Measurements from ENCODE around the gene RSU1. TPM values are rescaled to one million over a fixed set of nuclear protein-coding genes. Genes with fewer than 3 reads are reported as not detected.
"Not testable (repeated sequence)": the region's sequence is repeated elsewhere in the genome, so short reads cannot be mapped to it uniquely, and the experiment has no call there.

Gene RSU1
- total RNA-seq, 1 donor from 2014 or later = 78.7 TPM

DNA sequence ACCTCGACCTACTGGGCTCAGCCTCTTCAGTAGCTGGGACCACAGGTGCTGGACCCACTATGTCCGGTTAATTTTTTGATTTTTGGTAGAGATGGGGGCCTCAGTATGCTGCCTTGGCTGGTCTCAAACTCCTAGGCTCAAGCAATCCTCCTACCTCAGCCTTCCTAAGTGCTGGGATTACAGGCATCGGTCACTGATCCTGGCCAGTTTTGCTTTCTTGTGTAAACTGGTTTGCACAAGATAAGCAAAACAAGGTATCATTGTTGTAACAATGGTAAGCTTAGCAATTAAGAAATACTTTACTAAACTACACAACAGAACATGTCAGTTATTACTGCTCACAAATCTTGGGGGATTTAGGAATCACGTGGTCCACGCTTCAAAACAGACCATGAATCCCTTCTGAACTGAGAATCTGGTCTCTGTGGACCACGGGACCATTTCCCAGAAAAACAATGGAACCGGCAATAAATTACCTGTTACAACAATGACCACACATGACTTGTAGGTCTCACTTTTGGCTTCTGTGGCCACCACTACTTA, 36.8 kb downstream of the RSU1 start:
- no peak for DNase-seq (ENCODE audit: low spot score)

DNA sequence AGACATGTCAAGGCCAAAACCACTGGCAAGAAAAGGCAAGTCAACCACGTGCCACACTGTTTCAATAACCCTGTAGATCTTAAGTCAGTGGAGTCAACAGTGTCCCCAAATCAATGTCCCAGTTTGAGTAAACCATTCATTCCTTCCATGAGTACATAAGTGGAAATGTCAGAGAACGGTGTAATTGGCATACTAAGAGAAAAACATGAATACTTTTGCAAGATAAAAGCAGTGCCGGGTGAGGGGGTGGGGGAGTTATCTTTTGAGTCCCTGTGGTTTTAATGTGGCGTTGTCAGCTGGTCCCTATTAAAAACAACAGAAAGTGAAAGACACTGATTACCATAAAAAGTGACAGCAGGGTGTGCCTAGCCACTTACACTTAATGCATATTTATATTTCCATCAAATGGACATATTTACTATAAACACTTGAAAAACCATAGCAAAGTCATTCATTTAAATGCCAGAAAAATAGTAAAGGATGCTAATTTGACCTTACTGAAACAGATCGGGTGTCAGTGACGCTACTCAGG, 37.8 kb downstream of the RSU1 start:
- no peak for DNase-seq (ENCODE audit: low spot score)

DNA sequence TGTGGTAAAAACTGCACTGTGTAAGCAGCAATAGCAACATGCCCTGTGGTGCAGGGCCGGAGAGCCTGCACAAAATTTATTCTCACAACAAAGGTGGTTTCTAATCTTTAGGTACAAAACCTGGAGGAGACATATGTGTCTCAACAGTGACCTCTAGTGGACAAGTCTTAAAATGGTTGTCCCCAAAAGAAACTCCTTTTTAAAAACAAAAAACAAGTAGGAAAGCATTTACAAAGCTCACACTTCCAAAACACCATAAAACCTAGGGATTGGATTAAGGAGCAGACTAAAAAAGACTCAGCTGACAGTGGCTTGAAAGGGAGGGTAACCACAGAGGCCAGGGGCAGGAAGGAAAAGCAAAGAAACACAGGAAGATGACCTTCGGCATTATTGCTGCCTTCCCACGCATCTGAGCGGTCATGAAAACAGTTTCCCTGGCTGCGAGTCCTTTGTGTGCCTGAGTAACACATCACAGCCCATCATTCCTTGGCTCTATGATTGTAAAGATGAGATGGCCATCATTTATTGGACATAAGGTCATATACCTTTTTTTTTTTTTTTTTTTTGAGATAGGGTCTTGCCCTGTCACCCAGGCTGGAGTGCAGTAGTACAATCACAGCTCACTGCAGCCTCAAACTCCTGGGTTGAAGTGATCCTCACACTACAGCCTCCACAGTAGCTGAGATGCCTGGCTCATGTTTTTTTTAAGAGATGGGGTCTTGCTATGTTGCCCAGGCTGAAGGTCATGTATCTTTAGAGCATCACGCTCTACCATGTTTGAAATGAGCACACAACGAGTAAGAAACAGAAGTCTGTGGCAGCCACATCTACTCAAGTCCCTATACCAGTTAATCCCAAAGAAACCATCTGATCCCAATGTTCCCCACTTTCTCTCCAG, 39.5 kb downstream of the RSU1 start:
- DNase-seq (ENCODE audit: low spot score) = no peak

DNA sequence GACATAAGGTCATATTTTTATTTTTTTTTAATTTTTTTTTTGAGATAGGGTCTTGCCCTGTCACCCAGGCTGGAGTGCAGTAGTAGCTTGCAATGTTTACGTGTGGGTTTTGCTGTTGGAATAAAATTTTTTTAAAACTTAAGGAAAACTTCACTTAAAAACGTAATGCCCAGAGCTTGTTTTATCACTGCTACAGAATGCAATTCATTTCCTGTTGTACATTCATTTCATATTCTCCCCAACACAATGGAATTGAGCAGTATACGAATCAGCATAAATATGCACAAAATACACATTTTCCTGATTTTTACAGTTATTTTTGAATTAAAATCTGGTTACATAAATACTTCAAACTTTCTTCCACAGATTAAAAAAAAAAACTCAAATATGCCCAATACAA, 40.3 kb downstream of the RSU1 start:
- DNase-seq (ENCODE audit: low spot score) = no peak

DNA sequence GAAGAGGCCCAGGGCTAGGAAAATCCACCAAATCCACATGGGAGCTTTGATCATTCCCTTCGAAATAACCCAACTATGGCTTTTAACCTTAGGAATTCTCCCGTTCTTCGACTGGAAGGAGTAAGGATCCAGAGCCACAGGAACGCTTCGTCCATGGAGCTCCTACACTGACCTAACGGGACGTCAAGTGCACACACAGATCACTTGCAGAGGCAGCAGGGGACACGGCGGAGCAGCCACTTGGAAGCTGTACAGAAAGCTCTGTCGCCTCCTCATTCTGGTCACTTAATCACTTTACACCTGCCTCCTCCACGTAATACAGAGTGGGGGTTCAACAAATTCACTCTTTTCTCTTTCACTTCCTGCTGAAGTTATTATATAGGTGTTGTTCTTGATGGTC, 43.9 kb downstream of the RSU1 start:
- DNase-seq (ENCODE audit: low spot score) = no peak

DNA sequence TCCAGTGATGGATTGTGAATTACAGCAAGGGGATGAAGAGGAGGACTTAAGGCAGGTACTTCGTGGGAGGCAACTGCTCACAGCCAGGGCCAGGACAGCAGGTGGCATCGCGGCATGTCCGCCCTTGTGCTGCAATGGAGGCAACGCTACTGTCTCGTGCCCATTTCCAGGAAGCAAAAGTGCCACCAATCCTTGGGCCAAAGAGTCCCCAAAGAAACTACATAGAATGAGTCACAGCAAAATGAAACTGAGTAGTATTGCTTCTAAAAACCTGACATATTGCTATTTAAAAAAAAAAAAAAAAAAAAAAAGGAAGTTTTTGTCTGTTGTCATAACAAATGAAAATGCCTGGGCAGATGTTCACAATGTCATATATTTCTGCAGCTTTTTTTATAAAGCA, 46.6 kb downstream of the RSU1 start:
- DNase-seq (ENCODE audit: low spot score) = no peak

DNA sequence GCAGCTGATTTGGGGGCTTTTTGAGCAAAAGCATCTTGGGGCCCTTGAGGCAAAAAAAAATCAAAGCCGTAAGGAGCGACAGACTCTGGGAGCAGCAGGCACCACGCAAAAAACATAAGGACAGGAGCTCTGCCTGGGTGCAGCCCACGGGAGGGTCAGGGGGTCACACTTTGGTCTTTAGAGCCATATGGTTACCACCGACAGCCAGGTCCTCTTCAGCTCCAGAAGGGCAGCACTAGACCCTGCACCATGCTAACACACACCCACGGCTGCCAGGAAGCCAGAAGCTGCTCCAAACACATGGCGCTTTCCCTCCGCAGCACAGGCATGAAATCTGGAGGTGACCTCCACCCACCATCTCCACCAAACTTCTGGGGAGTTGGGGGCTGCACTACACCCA, 47.1 kb downstream of the RSU1 start:
- no peak for DNase-seq (ENCODE audit: low spot score)

DNA sequence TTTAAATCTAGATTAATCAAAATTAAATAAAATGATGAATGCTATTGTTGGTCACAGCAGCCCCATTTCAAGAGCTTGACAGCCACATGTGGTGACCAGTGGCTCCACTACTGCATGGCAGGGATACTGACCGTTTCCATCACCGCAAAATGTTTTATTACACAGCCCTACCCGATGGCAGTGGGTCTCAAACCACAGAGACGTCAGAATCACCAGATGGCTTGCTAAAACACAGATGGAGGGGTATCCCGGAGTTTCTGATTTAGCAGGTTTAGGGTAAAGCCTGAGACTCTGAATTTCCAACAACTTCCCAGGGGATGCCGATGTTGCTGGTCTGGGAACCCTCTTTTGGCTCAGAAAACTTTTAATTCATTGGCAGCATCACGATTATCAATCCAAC, 47.9 kb downstream of the RSU1 start:
- no peak for DNase-seq (ENCODE audit: low spot score)

DNA sequence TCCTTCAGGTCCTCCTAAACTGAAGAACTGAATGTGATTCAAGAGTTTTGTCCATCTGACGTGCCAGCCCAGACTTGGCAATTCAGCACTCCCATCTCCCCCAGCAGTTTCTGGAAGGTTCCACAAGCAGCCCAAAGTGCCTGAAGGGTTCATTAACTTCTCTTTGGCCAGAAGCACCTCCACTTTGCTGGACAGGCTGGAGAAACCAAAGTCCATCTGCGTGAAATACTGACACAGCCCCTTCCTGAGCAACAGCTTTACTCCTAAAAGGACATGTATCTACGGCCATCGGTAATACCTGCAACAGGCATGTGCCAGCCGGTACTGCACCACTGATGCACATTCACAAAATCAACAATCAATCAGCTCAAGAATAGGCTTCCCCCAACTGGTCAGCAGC, 48.5 kb downstream of the RSU1 start:
- no peak for DNase-seq (ENCODE audit: low spot score)

DNA sequence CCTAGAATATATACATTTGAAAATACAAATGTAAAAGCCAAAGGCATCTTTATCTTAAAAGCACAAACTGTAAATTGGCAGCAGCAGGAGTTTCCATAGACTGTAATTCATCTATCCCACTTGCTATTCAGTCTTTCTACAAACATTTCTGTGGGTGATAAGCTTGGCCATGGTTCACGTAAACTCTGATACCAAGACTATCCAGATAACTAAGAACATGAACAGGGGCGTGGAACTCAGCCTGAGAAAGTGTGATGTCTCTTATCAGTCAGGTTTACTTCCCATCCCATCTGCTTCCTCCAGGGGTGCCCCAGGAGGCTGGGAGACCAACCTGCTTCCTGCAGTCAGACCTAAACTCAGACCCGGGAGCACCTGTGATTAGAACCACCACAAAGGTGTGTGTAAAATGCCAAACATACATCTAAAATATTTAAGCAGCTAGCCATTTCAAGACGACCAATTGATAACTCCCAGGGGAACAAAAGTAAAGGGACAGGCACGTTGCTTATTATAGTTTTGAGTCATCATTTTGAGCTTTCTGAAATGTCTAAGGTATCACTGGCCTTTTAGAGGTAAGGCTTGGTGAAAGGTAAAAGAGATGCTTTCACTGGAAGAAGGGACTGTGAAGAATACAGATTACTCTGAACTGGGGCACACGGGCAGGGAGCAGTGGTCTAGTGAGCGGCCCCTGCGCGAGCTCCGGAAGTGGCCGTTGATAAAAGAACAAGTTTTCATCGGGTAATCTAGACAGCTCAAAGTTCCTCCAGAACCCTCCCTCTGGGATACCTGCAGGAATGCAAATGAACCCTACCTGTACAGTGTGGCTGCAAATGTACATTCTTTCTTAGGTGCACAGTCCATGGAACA, 51.5 kb downstream of the RSU1 start:
- DNase-seq (ENCODE audit: low spot score) = no peak

DNA sequence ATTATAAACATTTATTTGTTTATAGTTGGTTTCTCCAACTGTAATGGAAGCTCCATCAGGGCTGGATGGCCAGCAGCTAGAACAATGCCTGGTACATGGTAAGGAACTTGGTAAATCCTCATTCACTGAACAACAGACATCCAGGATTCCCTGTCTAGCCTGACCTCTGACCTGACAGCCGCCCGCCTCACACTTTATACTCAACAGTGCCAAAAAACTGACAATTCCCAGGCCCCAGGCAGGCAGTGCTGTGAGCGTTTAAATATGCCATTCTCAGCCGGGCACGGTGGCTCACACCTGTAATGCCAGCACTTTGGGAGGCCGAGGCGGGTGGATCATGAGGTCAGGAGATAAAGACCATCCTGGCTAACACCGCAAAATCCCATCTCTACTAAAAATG, 55.9 kb downstream of the RSU1 start:
- no peak for DNase-seq (ENCODE audit: low spot score)

DNA sequence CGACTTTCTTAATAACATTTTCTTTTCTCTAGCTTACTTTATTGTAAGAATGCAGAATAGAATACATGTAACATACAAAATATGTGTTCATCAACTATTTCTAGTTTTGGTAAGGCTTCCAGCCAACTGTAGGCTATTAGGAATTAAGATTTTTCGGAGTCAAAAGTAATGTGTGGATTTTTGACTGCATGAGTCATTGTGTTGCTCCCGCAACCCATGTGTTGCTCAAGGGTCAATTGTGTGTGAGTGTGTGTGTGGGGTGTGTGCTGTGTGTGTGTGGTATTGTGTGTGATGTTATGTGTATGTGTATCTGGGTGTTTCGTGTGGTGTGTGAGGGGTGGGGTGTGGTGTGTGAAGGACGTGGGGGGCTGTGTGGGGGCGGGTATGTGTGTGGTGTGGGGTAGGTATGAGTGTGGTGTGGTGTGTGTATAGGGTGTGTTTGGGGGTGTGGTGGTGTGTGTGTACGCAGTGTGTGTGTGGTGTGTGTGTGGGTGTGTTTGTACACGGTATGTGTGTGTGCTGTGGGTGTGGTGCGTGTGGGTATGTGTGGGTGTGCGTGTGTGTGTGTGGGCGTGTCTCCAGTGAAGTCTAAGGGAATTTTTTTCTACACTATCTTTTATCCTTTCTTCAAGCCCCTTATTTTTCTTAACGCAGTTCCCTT, 60.5 kb downstream of the RSU1 start:
- no peak for DNase-seq (ENCODE audit: low spot score)

DNA sequence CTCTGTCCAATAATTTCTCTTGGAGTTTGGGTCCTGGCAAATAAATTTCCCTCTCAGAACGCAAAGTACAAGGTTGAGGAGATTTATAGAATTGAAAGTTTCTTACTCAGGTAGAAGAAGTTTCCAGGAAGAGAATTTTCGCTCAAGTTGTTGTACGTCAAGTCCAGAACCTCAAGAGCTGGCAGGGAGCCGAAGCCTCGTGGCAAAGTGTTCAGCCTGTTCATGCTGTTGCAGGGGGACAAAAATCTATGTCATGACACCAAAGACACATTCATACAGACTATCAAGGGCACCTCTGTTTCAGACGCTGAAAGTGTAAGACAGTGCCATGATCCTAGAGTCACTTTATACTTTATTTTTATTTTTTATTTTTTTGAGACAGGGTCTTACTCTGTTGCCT, 62.5 kb downstream of the RSU1 start:
- DNase-seq (ENCODE audit: low spot score) = no peak

DNA sequence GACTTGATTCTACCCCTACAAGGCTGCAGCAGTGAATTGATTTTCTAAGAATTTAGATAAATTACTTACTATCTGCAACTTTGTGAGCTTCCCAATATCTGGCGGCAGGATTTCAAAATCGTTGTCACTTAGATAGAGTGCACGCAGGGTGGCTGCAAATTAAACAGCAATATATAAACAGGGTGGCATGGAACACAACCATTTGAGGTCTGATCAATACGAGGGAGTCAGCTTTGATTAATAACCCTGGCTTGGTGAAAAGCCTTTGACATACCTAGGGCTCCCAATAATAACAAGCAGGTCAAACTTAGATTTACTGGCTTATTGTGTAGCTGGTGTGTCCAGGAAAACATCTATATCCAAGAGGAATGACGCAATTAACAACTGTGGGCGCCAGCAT, 64.4 kb downstream of the RSU1 start:
- not testable (repeated sequence) for DNase-seq (ENCODE audit: low spot score)

DNA sequence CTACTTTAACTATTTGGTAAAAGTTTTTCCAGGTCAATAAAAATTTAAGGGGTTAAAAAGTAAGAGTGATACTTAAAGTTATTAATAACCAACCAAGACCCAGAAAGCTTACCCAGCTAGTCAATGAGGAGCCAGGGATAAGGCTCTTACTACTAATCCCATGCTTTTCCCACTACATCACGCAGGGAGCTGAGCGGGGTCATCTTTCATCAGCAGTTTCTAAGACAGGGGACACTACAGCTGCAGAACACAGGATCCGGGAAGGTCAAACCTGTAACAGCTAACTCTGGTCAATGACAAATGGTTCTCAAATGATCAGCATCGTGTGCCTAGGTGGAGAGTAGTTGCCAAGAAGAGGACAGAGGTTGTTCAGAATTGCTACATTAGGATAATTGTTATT, 65.1 kb downstream of the RSU1 start:
- no peak for DNase-seq (ENCODE audit: low spot score)

DNA sequence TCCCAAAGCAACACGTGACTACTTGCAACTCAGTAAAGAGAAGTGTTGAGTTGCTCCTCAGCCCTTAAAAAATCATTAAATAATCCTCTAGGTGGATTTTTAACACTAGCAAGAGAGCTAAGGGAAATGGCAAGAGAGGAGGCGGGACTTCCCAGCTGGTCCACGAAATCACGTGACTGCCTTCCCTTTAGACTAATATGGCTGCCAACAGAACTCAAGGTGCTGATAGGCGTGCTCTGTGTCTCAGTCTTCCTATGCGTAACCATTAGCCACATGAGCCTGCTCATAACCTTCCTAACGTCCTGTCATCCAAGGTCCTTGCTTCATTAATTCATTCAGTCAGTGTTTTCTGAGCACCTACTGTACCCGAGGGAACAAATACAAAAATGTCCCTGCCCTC, 66.0 kb downstream of the RSU1 start:
- DNase-seq (ENCODE audit: low spot score) = no peak

DNA sequence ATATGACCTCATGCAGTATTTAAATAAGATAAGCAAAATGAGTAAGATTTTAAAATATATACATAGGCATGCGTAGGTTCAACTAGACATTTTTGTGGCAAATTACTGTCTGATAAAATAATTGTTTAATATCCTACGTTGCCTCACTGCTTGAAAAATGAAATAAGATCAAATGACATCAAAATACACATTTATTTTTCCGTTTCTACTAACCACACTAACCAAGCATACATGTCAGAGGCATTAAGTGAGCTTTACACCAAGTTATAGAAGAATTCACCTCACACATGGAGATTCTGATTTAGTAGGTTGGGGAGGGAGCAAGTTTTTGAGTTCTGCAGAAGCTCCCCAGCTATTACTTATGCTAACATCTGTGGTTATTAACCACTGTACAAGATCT, 66.8 kb downstream of the RSU1 start:
- DNase-seq (ENCODE audit: low spot score) = no peak

DNA sequence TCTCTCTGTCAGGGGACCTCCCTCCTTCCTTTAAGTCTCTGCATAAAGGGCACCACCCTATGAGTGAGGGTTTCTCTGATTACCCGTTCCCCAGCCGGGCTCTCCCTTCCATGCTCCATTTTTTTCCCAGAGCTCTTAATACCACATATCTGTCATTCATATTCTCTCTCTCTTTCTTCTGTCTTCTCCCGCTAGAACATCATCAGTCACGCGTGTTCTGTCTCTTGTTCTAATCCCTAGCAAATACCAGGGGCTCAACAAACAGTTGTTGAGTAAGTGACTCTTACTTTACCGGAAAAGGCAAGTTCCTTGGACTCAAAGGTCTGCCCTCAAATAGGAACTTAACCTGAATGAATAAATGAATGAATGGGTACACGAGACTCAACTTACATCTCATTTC, 68.5 kb downstream of the RSU1 start:
- DNase-seq (ENCODE audit: low spot score) = no peak

DNA sequence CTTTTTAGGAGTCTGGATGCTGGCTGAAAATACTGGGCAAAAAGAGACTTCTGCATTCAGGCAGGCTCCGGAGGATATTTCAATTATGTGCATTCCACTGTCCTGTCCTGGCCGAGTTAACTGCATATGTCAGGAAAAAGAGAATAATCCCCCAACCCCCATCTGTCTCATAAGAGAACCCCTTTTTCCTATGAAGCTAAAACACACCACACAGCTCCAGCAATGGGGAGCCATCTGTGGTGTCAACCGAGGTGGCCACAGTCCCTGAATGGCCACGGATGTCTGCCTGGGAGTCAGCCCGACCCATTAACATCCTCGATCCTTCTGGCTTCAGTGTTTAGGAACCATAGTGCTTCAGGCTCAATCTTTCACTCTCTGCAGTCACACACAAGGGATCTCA, 70.4 kb downstream of the RSU1 start:
- DNase-seq (ENCODE audit: low spot score) = no peak

DNA sequence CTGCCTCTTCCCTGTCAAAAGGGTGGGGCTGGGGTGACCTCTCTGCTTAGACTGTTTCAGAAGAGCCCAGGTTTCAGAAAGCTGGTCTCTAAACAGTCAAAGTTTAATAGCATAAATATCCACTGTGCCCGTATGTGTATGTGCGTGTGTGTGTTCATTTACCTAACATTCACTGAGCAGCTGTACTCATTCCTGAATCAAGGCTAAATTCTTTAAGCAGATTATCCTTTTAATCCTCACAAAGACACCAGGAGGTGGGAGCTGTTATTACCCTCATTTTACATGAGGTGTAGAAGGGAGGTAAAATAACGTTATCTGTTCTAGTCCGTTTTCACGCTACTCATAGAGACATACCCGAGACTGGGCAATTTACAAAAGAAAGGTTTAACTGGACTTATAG, 72.2 kb downstream of the RSU1 start:
- DNase-seq (ENCODE audit: low spot score) = no peak

DNA sequence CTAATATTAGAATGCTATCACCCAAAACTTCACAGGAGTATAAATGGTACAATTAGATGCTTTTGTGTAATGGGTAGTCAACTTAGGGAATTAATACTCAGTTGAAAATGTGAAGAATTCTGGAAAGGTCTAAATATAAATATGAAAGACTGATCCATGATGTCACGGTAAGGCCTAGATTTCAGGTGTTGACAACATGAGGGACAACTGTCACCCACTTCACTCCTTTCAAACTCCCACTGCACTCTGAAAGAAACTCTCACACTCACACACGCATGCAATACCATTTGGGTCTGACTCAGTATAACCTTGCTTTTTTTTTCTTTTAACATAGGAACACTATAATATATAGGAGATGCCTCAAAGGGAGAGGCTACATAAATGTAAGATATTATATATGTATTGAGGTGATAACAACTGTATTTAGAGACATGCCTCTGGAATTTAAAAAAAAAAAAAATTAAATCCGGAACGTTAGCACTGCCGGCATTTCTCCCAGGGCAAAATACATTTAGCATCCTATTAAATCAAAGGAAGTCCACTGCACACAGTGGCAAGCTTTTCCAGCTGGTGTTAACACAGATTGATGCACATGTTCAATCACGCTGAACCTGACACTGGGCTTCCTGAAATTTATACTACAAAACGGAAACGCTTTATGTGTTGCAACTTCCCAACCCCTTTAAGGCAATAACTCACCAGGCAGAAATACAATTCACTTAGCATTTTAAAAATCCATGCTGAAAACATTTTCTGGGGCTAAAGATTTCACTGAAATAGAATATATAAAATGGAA, 74.9 kb downstream of the RSU1 start:
- no peak for DNase-seq (ENCODE audit: low spot score)
